Esophagus (tissue), 2 donors: Measurements from ENCODE around the gene VAMP3. TPM values are rescaled to one million over a fixed set of nuclear protein-coding genes. Genes with fewer than 3 reads are reported as not detected.
"Not testable (repeated sequence)": the region's sequence is repeated elsewhere in the genome, so short reads cannot be mapped to it uniquely, and the experiment has no call there.

ENCODE experiments used
- H3K27ac ChIP-seq, 2 donors: one replicate each; pipeline ENCODE4 v1.5.1; 2013; ENCODE audit warnings: low read depth in 2 of 2, mild to moderate bottlenecking in 2 of 2, inconsistent platforms in 1 of 2, low read length in 1 of 2, moderate library complexity in 1 of 2
- H3K27me3 ChIP-seq, 2 donors: one replicate each; pipeline ENCODE4 v1.6.1; 2013; ENCODE audit warnings: low read length in 2 of 2, control low read depth in 1 of 2, mild to moderate bottlenecking in 1 of 2; ENCODE audit not compliant: insufficient read depth in 2 of 2, control insufficient read depth in 1 of 2
- H3K36me3 ChIP-seq, 2 donors: one replicate each; pipeline ENCODE4 v1.6.1; 2013; ENCODE audit warnings: low read length in 1 of 2; ENCODE audit not compliant: control insufficient read depth in 2 of 2, insufficient read depth in 2 of 2
- H3K4me1 ChIP-seq, 2 donors: one replicate each; pipeline ENCODE4 v1.6.1; 2013; ENCODE audit warnings: low read length in 1 of 2; ENCODE audit not compliant: control insufficient read depth in 2 of 2, insufficient read depth in 2 of 2
- H3K4me3 ChIP-seq, 2 donors: one replicate each; pipeline ENCODE4 v1.5.1; 2013; ENCODE audit warnings: low read length in 2 of 2, mild to moderate bottlenecking in 2 of 2, low read depth in 1 of 2, moderate library complexity in 1 of 2
- H3K9me3 ChIP-seq, 2 donors: one replicate each; pipeline ENCODE4 v1.6.1; 2013; ENCODE audit warnings: mild to moderate bottlenecking in 2 of 2, low read depth in 1 of 2, low read length in 1 of 2, moderate library complexity in 1 of 2; ENCODE audit not compliant: control insufficient read depth in 2 of 2, insufficient read depth in 1 of 2
- WGBS, 2 donors: extraction: QIAGEN DNeasy Blood & Tissue Kit; methylation state at CpG; one replicate each; pipeline ENCODE4 v1.1.7; 2013; 5-methylcytosine and 5-hydroxymethylcytosine counted together
- polyA plus RNA-seq, 2 donors: library from polyadenylated mRNA; stranded (reverse); fragments of 200-250 nt; gene quantifications; one replicate each; pipeline ENCODE4 v1.2.3, GENCODE V29; 2013
- donor health status: healthy with polysubstance abuse.
- donor health status: Bipolar disorder and iron deficiency.

Gene VAMP3
- polyA plus RNA-seq, 2 donors, result 42.2 to 60.0 TPM

GRCh38 chr1:7781501-7781900 is 10.4 kb downstream of the VAMP3 start:
- Histone ChIP-seq H3K4me3 (no peak overlapping the region), H3K9me3 (no peaks in the 10 kb centered on the region), H3K4me1 (no peaks in the 10 kb centered on the region), H3K36me3 (peaks cover 2 to 8% of the 10 kb centered on the region in 2 donors), H3K27ac (no peak overlapping the region), H3K27me3 (no peaks in the 10 kb centered on the region)
- 67 to 70% methylated on average over 7 of the region's 7 CpGs for WGBS, 2 donors

GRCh38 chr1:7781923-7782495 is 10.9 kb downstream of the VAMP3 start:
- Histone ChIP-seq H3K9me3 (no peaks in the 10 kb centered on the region), H3K4me3 (no peak overlapping the region), H3K27ac (peak overlapping the region; percentile 32 to 74), H3K4me1 (no peaks in the 10 kb centered on the region), H3K36me3 (peaks cover 2 to 8% of the 10 kb centered on the region in 2 donors), H3K27me3 (no peaks in the 10 kb centered on the region)
- WGBS, 2 donors, result 65 to 72% methylated on average over 16 of the region's 16 CpGs

GRCh38 chr1:7783178-7783711 is 12.1 kb downstream of the VAMP3 start:
- Histone ChIP-seq H3K36me3 (peaks cover 0 to 2% of the 10 kb centered on the region in 2 donors), H3K4me3 (peak overlapping the region; percentile 47 to 54), H3K27me3 (no peaks in the 10 kb centered on the region), H3K27ac (peak overlapping the region; percentile 84 to 88), H3K9me3 (no peaks in the 10 kb centered on the region), H3K4me1 (no peaks in the 10 kb centered on the region)
- 1 to 2% methylated on average over 24 to 33 of the region's 34 CpGs for WGBS, 2 donors

- Histone ChIP-seq H3K4me3 (peak within 1 kb of the TSS; percentile 66 to 69), H3K27me3 (no peaks in the 10 kb centered on the region), H3K9me3 (no peaks in the 10 kb centered on the region), H3K27ac (peak within 1 kb of the TSS; percentile 84 to 88), H3K36me3 (peaks cover 0 to 2% of the 10 kb centered on the region in 2 donors), H3K4me1 (no peaks in the 10 kb centered on the region)
- WGBS, 2 donors, result 0 to 1% methylated on average over 69 to 90 of the region's 90 CpGs
Measured at GRCh38 chr1:7783826-7784491, 12.9 kb downstream of the VAMP3 start, which contains the start of gene PER3. PER3 (plus strand) TSS chr1:7784291; CDS start chr1:7784878, 587 bp downstream.

- 20 to 29% methylated on average over 47 to 52 of the region's 52 CpGs for WGBS, 2 donors
- Histone ChIP-seq H3K27ac (peak overlapping the region; percentile 79 to 84), H3K4me1 (no peaks in the 10 kb centered on the region), H3K4me3 (peak overlapping the region; percentile 66 to 69), H3K36me3 (peaks cover 0 to 5% of the 10 kb centered on the region in 2 donors), H3K9me3 (no peaks in the 10 kb centered on the region), H3K27me3 (no peaks in the 10 kb centered on the region)
Measured at GRCh38 chr1:7784492-7785071, 13.5 kb downstream of the VAMP3 start.

- Histone ChIP-seq H3K27ac (peak overlapping the region in 1 of 2 donors; percentile 84), H3K4me3 (peak overlapping the region; percentile 66 to 69), H3K27me3 (no peaks in the 10 kb centered on the region), H3K4me1 (no peaks in the 10 kb centered on the region), H3K36me3 (peaks cover 0 to 6% of the 10 kb centered on the region in 2 donors), H3K9me3 (no peaks in the 10 kb centered on the region)
- WGBS, 2 donors, result 69 to 72% methylated on average over 7 of the region's 7 CpGs
Measured at GRCh38 chr1:7785108-7785507, 14.0 kb downstream of the VAMP3 start.

- 46 to 56% methylated on average over 5 of the region's 5 CpGs for WGBS, 2 donors
- Histone ChIP-seq H3K27me3 (no peaks in the 10 kb centered on the region), H3K9me3 (peaks cover 0 to 4% of the 10 kb centered on the region in 2 donors), H3K4me3 (no peak overlapping the region), H3K4me1 (no peaks in the 10 kb centered on the region), H3K27ac (no peak overlapping the region), H3K36me3 (peaks cover 0 to 6% of the 10 kb centered on the region in 2 donors)
Measured at GRCh38 chr1:7786795-7787194, 15.7 kb downstream of the VAMP3 start.

GRCh38 chr1:7789828-7790227 is 18.7 kb downstream of the VAMP3 start:
- Histone ChIP-seq H3K4me1 (no peaks in the 10 kb centered on the region), H3K9me3 (peaks cover 0 to 4% of the 10 kb centered on the region in 2 donors), H3K4me3 (no peak overlapping the region), H3K27me3 (no peaks in the 10 kb centered on the region), H3K27ac (no peak overlapping the region), H3K36me3 (peaks cover 0 to 8% of the 10 kb centered on the region in 2 donors)
- 85 to 88% methylated on average over 5 of the region's 5 CpGs for WGBS, 2 donors

- H3K36me3 ChIP-seq, H3K27ac ChIP-seq, H3K9me3 ChIP-seq, H3K27me3 ChIP-seq, H3K4me1 ChIP-seq, H3K4me3 ChIP-seq: not testable (repeated sequence)
- WGBS, 2 donors, result 98% methylated on average over 3 of the region's 3 CpGs
Measured at GRCh38 chr1:7791027-7791426, 19.9 kb downstream of the VAMP3 start.
